Stimulated activated CD4-positive, alpha-beta T cell treated with anti-CD3 and anti-CD28 coated beads, Interleukin-12 subunit alpha, Interleukin-12 subunit beta, amount 100 ng/mL, for 48 hours (primary cell): Measurements from ENCODE around the gene FILIP1.
"Not testable (repeated sequence)": the region's sequence is repeated elsewhere in the genome, so short reads cannot be mapped to it uniquely, and the experiment has no call there.

Experiments used
- DNase-seq, 3 donors: peaks; one replicate each; pipeline ENCODE4 v3.0.0-alpha.2; 2020; ENCODE audit warnings: low read depth in 2 of 3, low spot score in 1 of 3

Gene FILIP1

DNA sequence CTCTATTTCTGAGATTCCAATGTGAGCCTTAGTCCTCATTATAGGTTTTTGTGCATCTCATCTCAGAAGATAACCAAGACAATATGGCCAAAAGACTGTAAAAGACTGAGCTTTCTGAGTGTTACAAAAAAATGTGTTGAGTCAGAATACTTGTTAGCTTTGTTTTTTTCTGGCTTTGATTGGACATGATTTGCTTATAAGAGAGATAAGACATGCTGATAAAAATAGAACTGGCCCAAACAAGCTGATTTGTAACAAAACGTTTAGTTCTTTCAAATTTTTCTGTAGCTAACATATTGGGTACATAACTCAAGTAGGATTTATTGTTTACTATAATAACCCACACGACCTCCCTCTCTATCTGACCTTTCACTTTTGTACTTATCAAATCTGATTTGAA lies 32.9 kb downstream of the FILIP1 start:
- DNase-seq, result no peak

DNA sequence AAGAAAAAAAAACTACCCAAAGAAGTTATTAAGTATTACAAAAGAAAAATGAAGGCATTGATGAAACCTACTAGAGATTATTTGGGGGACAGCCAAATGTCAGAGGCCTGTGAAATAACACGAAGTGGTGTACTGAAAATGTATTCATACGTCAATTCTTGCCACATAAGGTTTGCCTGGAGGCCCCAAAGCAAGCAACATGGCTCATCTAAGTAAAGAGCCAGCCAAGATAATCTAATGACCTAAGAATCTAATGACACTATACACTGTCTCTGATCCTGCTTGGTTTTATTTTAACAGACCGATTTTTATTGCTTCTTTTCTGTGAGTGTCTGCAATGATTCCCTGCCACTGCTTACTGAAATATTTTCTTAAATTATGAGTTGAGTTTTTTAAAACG lies 34.7 kb downstream of the FILIP1 start:
- no peak for DNase-seq

DNA sequence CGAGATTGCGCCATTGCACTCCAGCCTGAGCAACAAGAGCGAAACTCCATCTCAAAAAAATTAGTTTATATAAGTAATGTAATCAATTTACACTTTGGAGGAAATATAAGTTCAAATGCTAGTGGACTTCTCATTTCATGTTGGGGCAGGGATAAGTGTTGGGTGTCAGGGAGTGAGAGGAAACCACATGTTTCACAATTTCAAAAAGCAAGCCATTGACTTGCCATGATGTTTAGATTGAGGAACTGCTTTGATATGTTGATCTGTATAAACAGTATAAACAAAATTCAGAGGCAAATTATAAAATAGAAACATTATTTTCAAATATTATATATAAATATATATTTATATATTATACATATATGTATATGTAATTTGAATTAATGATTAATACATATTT lies 42.7 kb downstream of the FILIP1 start:
- DNase-seq, result no peak

DNA sequence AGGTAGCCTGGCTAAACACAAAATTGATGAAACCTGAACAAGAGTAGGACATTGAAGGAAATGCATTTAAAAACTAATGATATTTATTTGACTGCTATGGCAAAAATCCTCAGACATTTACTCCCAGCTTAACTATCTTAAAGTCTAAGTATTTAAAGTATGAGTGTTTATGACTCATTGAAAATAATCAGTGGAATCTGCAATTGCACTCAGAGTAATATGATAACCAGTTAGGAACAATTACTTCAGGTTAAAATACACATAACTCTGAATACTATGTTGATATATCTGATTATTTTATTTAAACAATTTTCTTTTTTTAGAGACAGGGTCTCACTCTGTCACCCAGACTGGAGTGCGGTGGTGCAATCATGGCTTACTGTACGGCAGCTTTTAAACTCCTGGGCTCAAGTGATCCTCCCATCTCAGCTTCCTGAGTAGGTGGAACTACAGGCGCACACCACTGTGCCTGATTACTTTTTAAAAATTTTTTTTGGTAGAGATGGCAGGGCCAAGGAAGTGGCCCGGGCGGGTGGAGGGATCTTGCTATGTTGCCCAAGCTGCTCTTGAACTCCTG lies 43.9 kb downstream of the FILIP1 start:
- no peak for DNase-seq

DNA sequence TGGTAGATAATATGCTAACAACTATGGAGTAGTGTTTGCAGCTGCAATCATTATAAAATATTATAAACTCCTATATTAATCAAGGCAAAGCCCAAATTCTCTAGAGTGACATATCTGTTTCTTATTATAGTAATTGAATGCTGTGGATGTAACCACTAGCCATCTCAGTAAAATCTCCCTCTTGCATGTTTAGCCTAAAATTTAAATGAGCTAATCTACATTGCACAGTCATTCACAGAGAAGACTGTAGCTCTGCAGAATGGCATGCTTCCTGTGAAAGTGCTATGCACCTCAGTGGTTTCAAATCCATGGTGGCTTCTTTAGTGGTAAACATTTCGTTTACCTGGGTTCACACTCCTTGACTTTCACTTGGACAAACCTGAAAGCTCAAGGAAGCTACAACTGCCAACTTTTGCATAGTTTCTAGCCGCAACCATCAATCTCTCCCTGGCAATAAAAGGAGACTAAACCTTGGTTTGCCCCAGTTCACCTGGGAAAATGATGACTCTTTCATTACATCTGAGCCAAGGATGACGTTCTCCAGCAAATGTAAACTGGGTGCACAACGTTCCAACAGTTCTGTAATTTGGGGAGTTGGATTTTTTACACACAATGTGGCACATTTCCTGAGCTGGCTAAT lies 47.2 kb downstream of the FILIP1 start:
- no peak for DNase-seq

DNA sequence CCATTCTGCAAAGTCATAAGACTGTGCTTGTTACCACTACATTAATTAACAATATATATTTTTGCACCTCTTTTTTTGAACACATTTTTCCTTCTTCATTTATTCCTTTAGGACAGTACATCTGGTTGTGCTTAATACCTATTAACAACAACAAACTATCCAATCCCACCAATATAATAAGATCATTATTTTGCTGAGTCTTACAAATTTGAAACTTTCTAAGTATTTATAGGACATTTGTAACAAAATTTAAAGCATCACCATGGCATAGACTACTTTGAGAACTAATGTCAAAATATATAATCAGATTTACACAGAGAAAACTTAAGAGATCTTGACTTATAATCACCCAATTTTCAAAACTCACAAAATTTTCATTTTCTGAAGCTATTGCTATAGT lies 47.9 kb downstream of the FILIP1 start:
- no peak for DNase-seq

DNA sequence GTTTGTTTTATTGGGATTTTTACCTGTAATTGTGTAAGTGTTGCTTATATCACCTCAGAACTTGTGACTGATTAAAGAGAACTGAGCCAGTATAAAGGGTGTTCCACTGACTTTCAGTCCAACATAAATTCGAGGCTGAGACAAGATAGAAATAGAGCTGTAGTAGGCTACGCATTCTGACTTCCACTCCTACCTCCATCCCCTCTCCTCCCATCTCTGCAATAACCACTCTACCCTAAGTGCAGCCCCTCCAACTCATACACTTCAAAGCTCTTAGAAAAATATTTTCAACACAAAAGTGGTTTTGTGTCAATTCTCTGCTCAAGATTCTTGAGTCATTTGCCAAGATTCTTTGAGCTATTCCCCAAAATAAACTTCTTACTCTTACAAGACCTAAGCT lies 48.7 kb downstream of the FILIP1 start:
- DNase-seq, result no peak

DNA sequence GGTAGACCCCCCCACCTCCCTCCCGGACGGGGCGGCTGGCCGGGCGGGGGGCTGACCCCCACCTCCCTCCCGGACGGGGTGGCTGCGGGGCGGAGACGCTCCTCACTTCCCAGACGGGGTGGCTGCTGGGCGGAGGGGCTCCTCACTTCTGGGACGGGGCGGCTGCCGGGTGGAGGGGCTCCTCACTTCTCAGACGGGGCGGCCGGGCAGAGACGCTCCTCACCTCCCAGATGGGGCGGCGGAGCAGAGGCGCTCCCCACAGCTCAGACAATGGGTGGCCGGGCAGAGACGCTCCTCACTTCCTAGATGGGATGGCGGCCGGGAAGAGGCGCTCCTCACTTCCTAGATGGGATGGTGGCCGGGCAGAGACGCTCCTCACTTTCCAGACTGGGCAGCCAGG lies 51.7 kb downstream of the FILIP1 start:
- not testable (repeated sequence) for DNase-seq

DNA sequence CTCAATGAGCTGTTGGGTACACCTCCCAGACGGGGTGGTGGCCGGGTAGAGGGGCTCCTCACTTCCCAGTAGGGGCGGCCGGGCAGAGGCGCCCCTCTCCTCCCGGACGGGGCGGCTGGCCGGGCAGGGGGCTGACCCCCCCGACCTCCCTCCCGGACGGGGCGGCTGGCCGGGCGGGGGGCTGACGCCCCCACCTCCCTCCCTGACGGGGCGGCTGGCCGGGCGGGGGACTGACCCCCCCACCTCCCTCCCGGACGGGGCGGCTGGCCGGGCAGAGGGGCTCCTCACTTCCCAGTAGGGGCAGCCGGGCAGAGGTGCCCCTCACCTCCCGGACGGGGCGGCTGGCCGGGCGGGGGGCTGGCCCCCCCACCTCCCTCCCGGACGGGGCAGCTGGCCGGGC lies 52.1 kb downstream of the FILIP1 start:
- DNase-seq, result not testable (repeated sequence)

DNA sequence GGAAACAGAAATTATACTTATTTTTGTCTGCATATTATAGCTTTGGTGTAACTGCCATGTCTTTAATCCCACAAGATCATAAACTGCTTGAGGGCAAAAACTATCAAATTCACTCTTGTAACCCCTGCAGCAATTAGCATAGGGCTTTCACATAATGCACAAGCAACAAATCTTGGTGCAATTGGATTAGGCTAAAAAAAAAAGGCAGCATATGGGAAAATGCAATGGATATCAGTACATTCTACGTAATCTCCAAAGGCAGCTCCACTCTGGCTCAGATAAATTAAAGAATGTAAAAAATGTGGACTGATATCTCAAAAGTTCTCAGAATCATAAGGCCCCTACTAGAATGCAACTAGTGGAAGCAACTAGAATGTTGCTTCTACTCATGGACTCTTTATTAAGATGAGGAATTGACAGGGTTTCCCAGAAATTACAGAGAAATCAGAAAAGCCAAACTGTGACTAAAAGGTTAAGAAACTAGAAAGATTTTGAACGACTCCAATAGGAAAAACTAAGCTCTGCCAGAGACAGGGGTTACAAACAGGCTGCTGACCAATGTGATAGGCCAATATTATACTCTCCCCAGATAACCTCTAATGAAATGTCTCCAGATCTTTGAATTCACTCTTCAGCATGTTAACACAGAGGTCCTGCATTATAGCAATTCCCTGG lies 55.0 kb downstream of the FILIP1 start:
- DNase-seq, result no peak

DNA sequence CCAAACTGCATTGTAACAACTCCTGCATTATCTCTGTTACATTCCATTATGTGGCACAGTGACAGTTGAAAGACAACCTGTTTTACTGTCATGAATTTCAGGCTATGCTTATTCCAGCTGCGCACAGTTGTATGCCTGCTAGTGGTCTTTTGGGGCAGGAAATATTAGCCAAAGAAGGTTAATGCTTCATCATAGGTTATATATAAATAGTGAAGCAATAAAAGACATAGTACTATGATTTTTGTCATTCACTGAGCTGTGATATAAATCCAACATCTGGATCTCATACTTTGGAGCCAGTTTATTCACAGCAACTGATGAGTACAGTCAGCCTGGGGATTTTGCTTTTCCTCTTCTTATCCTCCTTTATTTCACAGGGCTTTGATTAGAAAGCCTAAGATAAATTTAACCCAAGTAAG lies 55.6 kb downstream of the FILIP1 start:
- DNase-seq, result no peak

DNA sequence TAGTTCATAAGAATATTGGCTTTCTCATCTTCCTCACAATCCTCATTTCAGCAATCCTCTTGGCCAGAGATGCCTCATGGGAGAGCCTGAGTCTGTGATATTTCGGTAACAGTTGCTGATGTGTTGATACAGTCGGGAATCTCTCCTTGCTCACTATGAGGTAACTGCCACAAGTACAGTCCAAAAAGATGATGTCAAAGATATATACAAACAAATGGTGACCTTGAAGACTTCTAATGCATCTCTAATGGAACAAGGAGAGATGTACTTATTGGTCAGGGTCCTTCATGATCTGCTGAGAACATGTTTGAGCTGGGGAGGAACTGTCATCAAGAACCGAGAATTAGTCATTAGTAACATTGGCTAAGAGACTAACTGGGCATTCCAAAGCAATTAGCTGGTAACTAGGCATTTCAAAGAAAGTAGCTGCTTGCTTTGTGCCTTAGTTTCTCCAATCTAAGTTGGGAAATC lies 56.1 kb downstream of the FILIP1 start:
- no peak for DNase-seq

DNA sequence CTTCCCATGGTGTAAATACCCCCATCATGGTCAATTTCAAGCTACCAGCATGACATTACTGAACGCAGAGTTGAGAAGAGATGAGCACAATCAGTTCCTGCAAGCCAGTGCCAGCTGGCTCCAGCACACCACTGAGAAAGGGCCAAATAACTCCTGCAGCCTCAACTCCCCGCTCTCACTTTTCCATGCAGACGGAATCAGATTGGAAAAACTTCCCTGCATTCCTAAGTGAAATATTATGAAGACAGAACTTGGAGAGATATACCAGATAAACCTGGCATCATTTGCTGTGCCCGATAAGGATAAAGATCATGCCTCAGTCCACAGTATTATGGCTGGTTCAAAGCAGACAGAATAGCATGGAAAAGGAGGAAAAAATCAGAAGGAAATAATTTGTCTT lies 56.7 kb downstream of the FILIP1 start:
- DNase-seq, result no peak

DNA sequence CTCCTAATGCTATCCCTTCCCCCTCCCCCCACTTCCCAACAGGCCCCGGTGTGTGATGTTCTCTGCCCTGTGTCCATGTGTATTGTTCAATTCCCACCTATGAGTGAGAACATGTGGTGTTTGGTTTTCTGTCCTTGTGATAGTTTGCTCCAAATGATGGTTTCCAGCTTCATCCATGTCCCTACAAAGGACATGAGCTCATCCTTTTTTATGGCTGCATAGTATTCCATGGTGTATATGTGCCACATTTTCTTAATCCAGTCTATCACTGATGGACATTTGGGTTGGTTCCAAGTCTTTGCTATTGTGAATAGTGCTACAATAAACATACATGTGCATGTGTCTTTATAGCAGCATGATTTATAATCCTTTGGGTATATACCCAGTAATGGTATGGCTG lies 60.8 kb downstream of the FILIP1 start:
- DNase-seq, result not testable (repeated sequence)

DNA sequence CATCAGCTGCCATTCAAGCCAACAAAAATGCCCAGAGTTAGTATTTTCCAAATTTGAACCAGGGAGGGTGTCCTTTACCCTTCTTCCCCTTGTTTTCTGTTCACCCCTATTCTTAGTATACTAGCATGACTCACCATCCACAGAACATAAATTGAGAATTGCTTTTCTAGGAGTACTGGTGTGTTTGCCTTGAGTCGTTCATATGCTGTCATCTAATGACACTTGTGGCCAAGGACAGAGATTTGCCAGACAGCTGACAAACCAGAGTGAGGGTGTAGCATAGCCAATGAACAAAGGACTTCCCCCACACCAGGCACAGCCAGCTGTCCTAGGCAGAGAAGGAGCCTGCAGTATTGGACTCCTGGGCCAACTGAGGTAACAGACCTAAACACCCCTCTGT lies 62.2 kb downstream of the FILIP1 start:
- no peak for DNase-seq

DNA sequence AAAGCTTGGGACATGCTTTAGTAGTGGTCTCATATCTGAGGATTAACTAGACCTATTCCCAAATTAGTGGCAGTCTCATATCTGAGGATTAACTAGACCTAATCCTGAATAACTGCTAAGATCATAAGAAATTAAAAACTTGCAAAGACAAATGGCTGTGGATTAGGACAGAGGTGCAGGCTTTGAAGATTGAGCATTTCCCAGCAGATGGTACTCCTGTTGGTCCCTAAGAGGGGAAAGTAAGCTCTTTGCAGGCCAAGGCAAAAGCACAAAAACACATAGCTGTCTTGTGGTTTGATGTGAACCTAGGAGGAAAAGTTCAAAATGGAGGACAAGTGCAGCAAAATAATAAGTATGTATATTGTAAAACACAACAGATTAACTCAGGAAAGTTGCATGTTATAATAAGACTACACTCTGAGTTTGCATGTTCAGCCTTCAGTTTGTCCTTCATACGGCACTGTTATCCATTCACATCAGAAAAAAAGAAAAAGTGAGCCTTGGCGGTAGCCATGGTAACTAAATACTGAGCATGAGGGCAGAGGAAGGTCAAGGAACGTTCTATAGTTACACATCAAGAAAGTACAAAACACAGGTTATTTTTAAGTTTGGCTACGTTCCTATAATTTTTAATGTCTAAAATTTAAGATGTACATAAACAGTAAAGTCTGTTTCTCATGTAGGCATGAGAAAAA lies 62.8 kb downstream of the FILIP1 start:
- DNase-seq, result no peak

DNA sequence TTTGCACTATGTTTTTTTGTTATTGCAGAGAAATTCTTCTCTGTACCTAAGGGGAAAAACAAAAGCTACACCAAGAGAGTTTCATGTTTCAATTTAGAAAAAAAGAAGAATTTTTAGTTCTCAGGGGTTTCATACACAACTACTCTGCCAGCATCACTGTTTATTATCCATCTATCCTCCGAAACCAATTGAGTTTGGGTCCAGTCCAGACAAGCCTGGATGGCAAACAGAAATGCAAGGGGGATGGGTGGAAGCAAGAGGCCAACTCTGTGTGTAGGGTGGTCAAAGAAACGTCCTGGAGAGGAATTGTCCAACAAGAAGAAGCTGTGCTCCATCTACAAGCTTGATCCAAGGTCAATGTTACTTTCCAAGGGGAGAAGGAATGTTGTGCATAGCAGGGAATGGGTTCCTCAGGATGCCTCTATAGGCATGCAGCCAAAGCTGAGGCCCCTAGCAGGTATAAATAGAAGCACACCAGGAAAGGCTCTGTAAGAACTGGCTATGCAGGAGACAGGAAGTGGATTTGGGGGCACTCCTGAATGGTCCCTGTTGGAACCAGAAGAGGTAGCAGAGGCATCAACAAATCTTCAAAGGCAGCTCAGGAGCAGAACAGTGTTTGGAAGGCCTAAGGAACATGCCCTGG lies 64.4 kb downstream of the FILIP1 start:
- no peak for DNase-seq

DNA sequence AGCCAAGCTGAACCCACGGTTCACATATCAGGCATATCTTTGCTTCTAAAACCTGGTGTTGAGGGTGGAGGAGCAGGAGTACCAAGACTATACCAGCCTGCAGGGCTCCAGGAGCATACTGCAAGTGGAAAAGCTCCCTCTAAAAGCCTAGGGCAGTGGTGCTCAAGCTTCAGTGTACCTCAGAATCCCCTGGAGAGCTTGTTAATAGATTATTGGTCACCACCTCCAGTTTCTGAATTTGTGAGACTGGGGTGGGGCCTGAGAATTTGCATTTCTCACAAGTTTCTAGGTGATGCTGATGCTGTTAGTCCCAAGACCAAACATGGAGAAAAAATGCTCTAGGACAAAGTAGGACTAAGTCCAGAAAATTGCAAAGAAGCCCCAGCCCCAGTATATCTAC lies 65.4 kb downstream of the FILIP1 start:
- no peak for DNase-seq

DNA sequence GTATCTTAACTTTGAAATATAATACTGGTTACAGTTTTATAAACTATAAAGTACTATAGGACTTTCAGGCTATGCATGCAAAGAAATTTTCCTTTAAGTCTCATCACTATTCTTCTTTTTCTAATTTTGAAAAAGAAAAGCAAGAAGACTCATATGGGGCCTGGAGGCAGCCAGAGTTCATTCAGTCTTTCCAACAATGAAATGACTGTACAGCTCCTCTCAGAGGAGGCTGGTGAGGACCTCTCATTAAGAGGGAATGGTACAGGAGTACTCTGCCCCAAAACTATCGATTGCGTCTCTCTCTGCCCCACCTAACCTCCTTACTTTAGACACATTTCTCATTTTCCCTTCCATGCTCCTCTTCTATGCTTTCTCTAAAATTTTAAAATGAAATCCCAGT lies 66.3 kb downstream of the FILIP1 start:
- DNase-seq, result no peak

DNA sequence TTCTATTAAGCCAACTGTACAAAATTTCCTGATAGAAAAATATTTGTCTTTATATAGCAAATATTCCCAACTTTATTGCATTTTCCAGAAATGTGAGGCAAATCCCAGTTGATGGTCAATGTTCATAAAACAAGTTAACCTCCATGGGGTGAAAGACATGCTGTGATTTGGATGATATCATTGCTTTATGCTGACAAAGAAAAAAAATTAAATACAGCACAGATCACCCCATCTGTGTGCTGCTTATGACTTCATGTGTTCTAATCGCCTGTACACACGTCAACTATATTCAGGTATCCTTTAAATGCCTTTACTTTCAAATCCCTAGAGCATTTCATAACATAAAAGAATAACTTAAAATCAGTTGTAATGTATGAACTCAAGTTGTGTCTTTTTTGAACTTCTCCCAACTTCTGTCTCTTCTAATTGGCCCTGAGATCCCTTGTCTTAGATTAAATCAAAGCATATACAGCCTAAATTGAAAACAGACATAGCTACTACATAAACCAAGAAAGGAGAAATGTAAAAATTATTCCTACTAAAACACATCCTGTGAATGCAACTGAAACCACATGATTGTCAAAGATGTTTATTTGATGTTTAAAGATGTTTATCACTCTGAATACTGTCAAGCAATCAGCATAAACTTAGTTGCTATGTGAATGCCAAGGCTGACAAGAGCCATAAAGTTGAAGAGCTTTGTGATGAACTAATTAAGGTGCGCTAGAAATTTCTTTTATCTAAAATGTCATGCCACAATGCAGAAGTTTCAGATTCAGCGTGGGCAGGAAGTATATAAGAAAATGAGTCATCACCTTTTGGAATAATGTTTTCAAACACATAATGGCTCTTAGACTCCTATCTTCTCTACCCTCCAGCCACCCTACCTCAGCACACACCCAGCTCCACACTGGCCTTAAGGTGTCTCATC lies 68.7 kb downstream of the FILIP1 start:
- DNase-seq, result no peak

DNA sequence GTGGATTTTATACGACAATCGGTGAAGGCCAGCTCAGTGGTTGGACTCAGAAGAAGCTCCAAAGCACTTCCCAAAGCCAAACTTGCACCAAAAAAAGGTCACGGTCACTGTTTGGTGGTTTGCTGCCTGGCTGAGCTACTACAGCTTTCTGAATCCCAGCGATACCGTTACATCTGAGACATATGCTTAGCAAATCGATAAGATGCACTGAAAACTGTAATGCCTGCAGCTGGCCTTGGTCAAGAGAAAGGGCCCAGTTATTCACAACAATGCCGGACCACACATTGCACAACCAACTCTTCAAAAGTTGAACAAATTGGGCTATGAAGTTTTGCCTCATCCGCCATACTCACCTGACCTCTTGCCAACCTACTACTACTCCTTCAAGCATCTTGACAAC lies 70.2 kb downstream of the FILIP1 start:
- DNase-seq, result no peak
